Mesodermal cell (in vitro differentiated cells): ENCODE measurements around the gene RGS1.

Source experiments
- H3K27ac ChIP-seq: 2 replicates; pipeline ENCODE4 v1.7.0; 2013; ENCODE audit warnings: mild to moderate bottlenecking, low read depth, low read length, moderate library complexity; ENCODE audit not compliant: severe bottlenecking
- H3K36me3 ChIP-seq: 2 replicates; pipeline ENCODE4 v1.7.1; 2013; ENCODE audit warnings: mild to moderate bottlenecking, low read length, moderate library complexity; ENCODE audit not compliant: control insufficient read depth, insufficient read depth
- H3K4me1 ChIP-seq: one replicate; pipeline ENCODE4 v1.7.1; 2013; ENCODE audit warnings: mild to moderate bottlenecking, low read length; ENCODE audit not compliant: insufficient read depth, control insufficient read depth, poor library complexity, severe bottlenecking
- H3K4me3 ChIP-seq: 2 replicates; pipeline ENCODE4 v1.7.0; 2013; ENCODE audit warnings: low read length, control low read depth, mild to moderate bottlenecking; ENCODE audit not compliant: insufficient read depth, poor library complexity, severe bottlenecking; ENCODE audit errors: extremely low read depth
- H3K9me3 ChIP-seq: 2 replicates; pipeline ENCODE4 v1.7.1; 2013; ENCODE audit warnings: mild to moderate bottlenecking, low read length, moderate library complexity; ENCODE audit not compliant: control insufficient read depth
- WGBS, 2 experiments: methylation state at CpG; one replicate each; pipeline ENCODE4 v1.1.5; 2013; ENCODE audit warnings: missing lambda C conversion rate in 2 of 2; ENCODE audit not compliant: insufficient coverage in 2 of 2; 5-methylcytosine and 5-hydroxymethylcytosine counted together

RGS1 gene

DNA sequence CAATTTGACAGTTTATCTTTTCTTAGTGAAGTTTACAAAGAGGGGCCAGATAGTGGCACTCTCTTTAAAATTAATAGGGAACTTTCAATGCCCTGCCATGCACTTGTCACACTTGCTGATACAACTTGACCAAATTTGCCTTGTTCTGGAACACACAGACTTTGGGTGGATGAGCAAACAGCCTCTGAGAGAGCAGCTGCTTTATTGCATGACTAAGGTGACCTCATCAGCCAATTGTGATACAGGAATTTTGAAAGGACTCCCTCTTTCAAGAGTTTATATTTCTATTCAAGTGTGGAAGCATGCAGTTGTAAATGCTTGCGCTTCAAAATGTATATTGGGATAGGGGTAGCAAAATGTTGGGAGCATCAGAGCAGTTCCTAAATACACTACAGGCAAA, 2.1 kb upstream of the RGS1 start:
- Histone ChIP-seq H3K9me3 (peaks cover 5% of the 10 kb centered on the region), H3K36me3 (no peaks in the 10 kb centered on the region), H3K4me1 (peaks cover 31% of the 10 kb centered on the region), H3K4me3 (no peak overlapping the region), H3K27ac (no peak overlapping the region)
- WGBS, 2 experiments: no CpG with 5 or more reads among the region's 1 CpG

DNA sequence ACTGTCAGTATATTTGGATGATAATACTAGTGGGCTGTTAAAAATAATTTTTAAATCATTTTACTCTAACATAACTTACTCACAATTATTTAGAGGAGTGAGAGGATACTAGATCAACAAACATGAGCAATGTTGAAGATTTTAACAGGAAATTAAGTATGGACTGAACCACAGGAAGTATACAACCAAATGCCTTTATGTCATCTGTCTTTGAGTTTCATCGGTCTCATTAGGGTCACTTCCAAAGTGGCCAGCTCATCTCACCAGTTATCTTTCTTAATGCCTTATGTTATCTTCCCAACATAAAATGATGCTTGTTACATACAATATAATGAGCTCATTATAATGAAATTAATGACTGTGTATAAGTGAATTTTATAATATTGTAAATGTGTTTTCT, 1.5 kb upstream of the RGS1 start:
- WGBS, 2 experiments: 100% methylated on average over 1 of the region's 1 CpG; no CpG with 5 or more reads in 1 of the 2 experiments
- Histone ChIP-seq H3K36me3 (no peaks in the 10 kb centered on the region), H3K4me3 (no peak overlapping the region), H3K27ac (no peak overlapping the region), H3K9me3 (peaks cover 5% of the 10 kb centered on the region), H3K4me1 (peaks cover 37% of the 10 kb centered on the region)

DNA sequence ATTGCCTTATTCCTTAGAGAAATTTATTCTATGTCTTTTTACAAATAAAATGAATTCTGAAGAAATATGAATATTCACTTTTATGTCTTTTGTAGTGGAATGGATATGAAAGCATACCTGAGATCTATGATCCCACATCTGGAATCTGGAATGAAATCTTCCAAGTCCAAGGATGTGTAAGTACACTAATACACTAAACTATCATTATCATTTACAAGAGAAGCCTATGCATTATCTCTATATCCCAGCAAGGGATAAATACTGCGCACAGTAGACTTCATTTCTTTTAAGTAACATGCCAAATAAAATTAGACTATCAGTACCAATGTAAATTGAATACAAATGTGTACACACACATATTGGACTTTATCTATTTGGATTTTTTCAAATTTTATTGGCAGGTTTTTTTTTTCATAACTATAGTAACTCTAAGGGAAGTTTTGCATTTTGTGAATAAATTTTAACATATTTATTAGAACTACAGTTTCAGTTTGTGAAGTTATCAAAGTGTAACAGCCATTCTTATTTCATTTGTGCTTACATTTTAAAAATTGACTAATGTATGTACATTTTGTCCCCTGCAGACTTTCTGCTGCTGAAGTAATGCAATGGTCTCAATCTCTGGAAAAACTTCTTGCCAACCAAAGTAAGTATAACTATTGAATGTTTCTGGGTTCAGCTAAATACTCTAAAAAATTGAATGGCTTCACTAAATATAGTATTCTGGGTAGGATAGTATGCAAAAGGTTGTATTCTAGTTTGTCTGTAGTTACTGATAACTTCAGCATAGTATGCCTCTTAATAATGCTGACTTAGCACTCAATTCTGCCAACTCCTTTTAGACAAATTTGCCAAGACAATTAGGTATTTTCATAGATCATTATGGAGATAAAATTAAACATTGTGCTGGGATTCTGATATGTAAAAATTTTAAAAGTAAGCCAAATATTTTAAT, 894 bp downstream of the RGS1 start:
- Histone ChIP-seq H3K9me3 (no peaks in the 10 kb centered on the region), H3K36me3 (no peaks in the 10 kb centered on the region), H3K27ac (no peak overlapping the region), H3K4me1 (peaks cover 37% of the 10 kb centered on the region), H3K4me3 (peak overlapping the region; percentile 3)
- no CpG with 5 or more reads among the region's 1 CpG for WGBS, 2 experiments

DNA sequence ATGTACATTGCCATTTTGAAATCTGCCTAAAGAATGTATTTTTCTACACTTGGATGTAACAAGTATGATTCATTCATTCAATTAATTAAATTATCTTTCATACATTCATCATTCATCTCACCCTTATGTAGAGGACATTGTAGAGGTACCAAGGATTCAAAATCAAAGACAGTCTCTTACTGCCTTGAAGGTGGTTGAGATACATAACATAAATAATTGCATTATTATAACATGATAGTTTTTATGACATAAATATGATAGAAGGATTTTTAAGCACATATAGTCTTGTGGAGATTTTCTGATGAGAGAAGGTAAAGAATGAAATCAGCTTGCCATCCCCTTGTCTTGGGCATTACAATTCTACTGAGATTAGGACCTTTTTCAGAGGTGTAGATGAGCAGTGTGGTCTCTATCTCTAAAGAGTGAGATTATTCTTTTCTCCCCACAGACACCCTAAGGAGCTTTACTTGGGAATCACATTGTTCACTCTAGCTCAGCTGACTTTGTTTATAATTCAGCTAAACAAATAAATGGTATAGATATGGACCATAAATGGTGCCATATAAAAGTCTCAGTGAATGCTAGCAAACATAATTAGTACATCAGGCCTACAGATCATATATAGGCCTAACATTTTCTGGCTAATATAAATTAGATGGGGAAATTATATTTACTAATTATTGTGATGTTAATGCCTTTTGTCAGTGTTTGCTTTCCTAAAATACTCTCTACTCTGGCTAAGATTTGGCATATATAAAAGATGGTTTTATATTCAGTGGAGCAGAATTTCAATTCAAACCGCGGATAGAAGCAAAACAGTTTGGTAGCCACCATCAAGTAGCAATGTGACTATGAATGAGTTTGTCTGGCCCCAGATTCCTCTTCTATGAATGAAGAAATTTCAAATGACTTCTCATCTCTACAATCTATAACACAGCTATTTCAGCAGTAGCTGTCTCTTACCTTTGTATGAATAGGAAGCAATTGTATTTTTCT, 1.9 kb downstream of the RGS1 start:
- H3K4me3 ChIP-seq: peak overlapping the region; percentile 11

DNA sequence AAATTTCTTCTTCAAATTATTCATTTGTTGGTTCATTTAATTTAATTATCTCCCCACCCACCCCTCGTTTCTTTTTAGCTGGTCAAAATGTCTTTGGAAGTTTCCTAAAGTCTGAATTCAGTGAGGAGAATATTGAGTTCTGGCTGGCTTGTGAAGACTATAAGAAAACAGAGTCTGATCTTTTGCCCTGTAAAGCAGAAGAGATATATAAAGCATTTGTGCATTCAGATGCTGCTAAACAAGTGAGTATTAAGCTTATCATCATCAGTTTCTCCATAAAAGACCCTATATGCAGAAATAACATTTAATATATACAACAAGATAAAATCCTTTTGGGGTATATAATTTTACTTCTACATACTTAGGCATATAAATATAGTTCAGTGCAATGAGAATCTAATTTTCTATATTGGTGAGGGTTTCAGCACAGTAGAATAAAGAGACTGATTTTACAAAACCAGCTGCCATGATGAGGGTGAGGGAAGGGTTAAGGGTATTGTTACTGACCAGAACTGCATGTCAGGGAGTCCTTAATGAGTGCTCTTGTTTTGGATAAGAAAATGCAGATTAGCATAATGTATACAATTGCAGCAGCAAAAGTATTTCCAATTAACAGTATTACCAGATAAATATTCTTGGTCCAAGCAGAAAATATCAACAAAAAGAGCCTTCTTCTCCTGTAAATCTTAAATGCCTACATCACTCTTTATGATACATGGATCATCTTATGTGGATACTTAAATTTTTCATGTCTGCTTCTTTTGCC, 2.8 kb downstream of the RGS1 start:
- no CpG with 5 or more reads among the region's 1 CpG for WGBS, 2 experiments
- H3K36me3 ChIP-seq: no peaks in the 10 kb centered on the region
- H3K27ac ChIP-seq: peak overlapping the region; percentile 41
- peak overlapping the region; percentile 11 for H3K4me3 ChIP-seq
- peaks cover 31% of the 10 kb centered on the region for H3K4me1 ChIP-seq
- no peaks in the 10 kb centered on the region for H3K9me3 ChIP-seq

More for the DNA sequence above, 1.9 kb downstream of the RGS1 start:
- peaks cover 32% of the 10 kb centered on the region for H3K4me1 ChIP-seq
- H3K27ac ChIP-seq: peak overlapping the region; percentile 41
- no peaks in the 10 kb centered on the region for H3K36me3 ChIP-seq
- 95% methylated on average over 2 of the region's 2 CpGs; no CpG with 5 or more reads in 1 of the 2 experiments for WGBS, 2 experiments
- no peaks in the 10 kb centered on the region for H3K9me3 ChIP-seq

DNA sequence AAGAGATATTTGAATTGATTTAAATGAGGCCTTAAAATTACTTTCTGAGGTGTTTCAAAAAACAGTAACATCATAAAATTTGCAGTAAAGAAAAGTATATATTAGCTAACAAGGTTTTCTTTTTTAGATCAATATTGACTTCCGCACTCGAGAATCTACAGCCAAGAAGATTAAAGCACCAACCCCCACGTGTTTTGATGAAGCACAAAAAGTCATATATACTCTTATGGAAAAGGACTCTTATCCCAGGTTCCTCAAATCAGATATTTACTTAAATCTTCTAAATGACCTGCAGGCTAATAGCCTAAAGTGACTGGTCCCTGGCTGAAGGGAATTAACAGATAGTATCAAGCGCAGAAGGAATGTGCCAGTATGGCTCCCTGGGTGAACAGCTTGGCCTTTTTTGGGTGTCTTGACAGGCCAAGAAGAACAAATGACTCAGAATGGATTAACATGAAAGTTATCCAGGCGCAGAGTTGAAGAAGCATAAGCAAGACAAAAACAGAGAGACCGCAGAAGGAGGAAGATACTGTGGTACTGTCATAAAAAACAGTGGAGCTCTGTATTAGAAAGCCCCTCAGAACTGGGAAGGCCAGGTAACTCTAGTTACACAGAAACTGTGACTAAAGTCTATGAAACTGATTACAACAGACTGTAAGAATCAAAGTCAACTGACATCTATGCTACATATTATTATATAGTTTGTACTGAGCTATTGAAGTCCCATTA, 3.6 kb downstream of the RGS1 start:
- H3K9me3 ChIP-seq: no peaks in the 10 kb centered on the region
- H3K4me1 ChIP-seq: peaks cover 25% of the 10 kb centered on the region
- H3K4me3 ChIP-seq: no peak overlapping the region
- no peaks in the 10 kb centered on the region for H3K36me3 ChIP-seq
- peak overlapping the region; percentile 60 for H3K27ac ChIP-seq
- WGBS, 2 experiments: 58 to 68% methylated on average over 3 of the region's 6 CpGs

DNA sequence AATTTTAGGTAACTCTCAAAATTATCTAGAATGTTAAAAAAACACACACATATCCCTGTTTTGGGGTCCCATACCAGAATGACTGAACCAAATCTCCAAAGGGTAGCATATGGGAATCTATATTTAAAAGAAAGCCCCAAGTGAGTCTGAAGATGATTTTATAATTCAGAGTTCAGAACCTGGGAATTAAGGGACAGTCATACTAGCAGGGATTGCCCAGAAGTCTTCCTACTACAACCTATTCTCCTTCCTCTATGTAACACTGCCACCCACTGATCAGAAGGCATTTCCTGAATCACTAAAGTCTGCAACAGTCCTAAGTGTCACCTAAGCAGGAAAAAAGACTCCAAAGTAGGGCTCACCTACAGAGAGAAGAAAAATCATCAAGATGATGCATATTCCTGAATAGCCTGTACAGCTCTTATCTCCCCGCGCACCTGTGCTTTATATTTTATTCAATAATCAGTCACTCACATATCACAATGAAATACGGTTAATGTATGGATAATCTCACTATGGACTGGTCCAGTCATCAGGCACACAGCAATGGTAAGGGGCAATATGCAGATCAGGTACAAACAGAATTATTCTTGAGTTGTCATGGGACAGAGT, 4.9 kb downstream of the RGS1 start:
- Histone ChIP-seq H3K27ac (no peak overlapping the region), H3K4me3 (no peak overlapping the region), H3K4me1 (peaks cover 23% of the 10 kb centered on the region), H3K9me3 (no peaks in the 10 kb centered on the region), H3K36me3 (no peaks in the 10 kb centered on the region)
- 100% methylated on average over 1 of the region's 3 CpGs; no CpG with 5 or more reads in 1 of the 2 experiments for WGBS, 2 experiments

DNA sequence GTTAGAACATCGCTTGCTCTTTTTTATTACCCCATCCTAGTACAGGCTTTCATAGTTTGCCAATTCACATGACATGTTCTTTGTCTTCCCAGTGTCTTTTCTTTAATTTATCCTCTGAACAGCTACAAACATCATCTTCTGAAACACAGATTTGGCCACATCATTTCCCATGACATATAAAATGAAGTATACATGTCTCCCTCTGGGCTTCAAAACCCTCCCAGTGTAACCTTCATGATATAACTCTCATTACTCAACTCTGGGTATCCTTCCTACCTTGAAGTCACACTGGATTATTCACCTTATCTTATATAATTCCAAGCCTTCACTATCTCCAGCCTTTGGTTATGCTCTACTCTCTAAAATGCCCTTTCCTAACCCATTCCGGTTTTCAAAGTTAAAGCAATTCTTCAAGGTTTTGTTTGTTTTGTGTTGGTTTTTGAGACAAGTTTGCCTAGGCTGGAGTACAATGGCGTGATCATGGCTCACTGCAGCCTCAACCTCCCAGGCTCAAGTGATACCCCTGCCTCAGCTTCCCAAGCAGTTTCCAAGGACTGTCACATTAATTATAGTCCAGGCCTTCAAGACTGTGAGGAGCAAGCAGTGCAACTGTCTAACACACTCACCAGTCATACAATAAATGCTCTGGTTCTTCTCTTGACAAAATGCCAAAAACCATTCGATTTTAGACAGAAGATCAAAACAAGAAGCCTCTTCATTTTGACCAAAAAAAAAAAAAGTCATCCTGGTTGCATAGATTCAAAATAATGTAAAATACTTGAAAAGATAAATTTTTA, 5.8 kb downstream of the RGS1 start:
- no peak overlapping the region for H3K4me3 ChIP-seq
- H3K27ac ChIP-seq: no peak overlapping the region
- no peaks in the 10 kb centered on the region for H3K9me3 ChIP-seq
- H3K4me1 ChIP-seq: peaks cover 22% of the 10 kb centered on the region
- WGBS, 2 experiments: 81 to 89% methylated on average over 2 of the region's 4 CpGs
- H3K36me3 ChIP-seq: no peaks in the 10 kb centered on the region

DNA sequence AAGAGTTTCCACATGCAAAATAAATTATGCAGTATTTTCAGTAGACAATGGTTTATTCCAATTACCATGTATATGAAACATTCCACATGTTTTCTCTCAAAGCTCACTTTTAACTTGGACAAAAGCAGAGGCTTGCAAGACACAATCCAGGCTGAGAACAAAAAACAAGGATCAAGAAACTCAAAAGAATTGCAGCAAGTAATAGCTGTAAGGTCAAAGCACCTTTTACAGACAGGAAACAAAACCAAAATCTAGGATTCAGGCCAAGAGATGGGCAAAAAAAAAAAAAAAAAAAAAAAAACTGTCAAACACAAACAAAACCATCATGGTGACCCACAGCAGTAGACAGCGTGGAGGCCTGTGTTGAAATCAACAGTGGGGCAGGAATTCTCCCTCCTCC, 9.3 kb downstream of the RGS1 start:
- no peaks in the 10 kb centered on the region for H3K4me1 ChIP-seq
- no peak overlapping the region for H3K27ac ChIP-seq
- H3K9me3 ChIP-seq: no peaks in the 10 kb centered on the region
- no peak overlapping the region for H3K4me3 ChIP-seq
- no peaks in the 10 kb centered on the region for H3K36me3 ChIP-seq
- WGBS, 2 experiments: no CpG with 5 or more reads among the region's 1 CpG
